Amygdala (tissue), 56 donors: Measurements from ENCODE around the gene SLC8A2.
"Not testable (repeated sequence)": the region's sequence is repeated elsewhere in the genome, so short reads cannot be mapped to it uniquely, and the experiment has no call there.

Experiments used
- DNase-seq, 56 donors: peaks; one replicate each; lab custom pipeline; 2025; lab: John Stamatoyannopoulos, UW

Gene SLC8A2

GRCh38 chr19:47389150-47389556 lies 82.5 kb downstream of the SLC8A2 start:
- no peak for DNase-seq

DNA sequence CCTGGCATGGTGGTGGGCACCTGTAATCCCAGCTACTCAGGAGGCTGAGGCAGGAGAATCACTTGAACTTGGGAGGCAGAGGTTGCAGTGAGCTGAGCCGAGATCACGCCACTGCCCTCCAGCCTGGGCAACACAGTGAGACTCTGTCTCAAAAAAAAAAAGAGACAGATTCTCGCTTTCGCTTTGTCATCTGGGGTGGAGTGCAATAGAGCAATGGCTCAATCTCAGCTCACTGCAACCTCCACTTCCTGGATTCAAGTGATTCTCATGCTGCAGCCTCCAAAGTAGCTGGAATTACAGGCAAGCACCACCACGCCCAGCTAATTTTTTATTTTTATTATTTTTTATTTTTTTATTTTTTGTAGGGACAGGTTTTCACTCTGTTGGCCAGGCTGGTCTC lies 83.0 kb downstream of the SLC8A2 start:
- not testable (repeated sequence) for DNase-seq

- not testable (repeated sequence) for DNase-seq
Measured at GRCh38 chr19:47387623-47388022, 84.1 kb downstream of the SLC8A2 start.

DNA sequence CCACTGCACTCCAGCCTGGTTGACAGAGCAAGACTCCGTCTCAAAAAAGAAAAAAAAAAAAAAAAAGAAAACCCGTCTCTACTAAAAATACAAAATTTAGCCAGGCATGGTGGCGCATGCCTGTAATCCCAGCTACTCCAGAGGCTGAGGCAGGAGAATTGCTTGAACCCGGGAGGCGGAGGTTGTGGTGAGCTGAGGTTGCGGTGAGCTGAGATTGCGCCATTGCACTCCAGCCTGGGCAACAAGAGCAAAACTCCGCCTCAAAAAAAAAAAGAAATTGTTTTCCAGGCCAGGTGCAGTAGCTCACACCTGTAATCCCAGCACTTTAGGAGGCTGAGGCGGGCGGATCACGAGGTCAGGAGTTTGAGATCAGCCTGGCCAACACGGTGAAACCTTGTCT lies 85.1 kb downstream of the SLC8A2 start:
- not testable (repeated sequence) for DNase-seq

DNA sequence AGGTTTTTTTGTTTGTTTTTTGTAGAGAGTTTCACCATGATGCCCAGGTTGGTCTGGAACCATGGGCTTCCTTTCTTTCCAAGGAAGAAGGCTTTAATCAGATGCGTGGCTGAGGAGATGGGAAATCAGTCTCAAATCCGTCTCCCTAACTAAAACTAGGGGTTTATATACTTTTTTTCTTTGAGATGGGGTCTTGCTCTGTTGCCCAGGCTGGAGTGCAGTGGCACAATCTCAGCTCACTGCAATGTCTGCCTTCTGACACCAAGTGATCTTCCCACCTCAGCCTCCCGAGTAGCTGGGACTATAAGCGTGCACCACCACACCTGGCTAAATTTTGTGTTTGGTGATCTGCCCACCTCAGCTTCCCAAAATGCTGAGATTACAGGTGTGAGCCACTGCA lies 87.2 kb downstream of the SLC8A2 start:
- DNase-seq: not testable (repeated sequence)

- DNase-seq: not testable (repeated sequence)
Measured at GRCh38 chr19:47383890-47384289, 87.8 kb downstream of the SLC8A2 start.

GRCh38 chr19:47381653-47382279 lies 89.9 kb downstream of the SLC8A2 start:
- no peak for DNase-seq

GRCh38 chr19:47381121-47381520 lies 90.6 kb downstream of the SLC8A2 start:
- DNase-seq: no peak

DNA sequence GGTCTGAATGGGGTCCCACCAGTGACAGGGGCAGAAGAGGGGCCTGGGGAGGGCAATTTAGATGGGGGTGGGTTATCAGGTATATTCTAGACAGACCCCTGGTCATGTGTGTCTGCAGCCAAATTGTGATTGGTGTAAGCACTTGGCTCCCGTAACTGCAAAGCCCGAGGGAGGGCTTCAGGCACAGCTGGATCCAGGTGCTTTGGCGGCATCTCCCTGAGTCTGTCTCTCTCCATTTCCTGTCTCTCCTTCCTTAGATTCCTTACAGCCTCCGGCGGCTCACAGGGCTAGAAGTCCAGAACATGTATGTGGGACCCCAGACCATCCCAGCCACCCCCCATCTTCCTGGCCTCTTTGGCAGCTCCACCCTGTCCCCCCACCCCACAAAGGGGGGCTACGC lies 91.1 kb downstream of the SLC8A2 start:
- no peak for DNase-seq

DNA sequence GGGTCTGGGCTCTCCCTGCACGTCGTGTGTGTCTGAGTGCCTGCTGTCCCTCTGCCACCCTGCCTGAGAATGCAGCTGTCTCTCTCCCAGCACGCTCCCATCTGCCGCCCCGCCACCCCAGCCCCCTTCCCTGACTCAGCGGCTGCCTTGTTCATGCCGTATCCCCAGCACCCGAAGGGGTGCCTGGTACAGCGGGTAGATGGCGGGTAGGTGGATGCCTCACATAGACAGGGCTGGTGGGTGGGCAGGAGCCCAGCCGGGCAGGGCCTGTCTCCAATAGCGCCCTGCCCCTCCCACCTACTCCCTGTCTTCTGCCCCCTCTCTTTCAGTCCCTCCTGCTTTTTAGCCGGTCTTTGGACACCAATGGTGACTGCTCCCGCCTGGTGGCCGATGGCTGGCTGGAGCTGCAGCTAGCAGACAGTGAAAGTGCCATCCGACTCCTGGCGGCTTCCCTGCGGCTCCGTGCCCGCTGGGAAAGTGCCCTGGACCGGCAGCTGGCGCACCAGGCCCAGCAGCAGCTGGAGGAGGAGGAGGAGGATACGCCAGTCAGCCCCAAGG lies 92.2 kb downstream of the SLC8A2 start:
- DNase-seq: peak in 51 of 56 donors; percentile 18 to 87 (median 66)

GRCh38 chr19:47378246-47378645 lies 93.4 kb downstream of the SLC8A2 start:
- no peak for DNase-seq
